GM12878 (cell line): Measurements from ENCODE around the gene THAP7. TPM values are rescaled to one million over a fixed set of nuclear protein-coding genes. Genes with fewer than 3 reads are reported as not detected.

Experiments
- ATAC-seq: fragments of 200-7000 bp; cut with Tn5 transposase; 3 replicates; pipeline ENCODE4 v1.9.1; 2020; ENCODE audit warnings: mild to moderate bottlenecking, moderate library complexity
- BruUV-seq: library from RNA; stranded (reverse); fragments of 400-500 nt; replicated peaks from 2 replicates; lab custom pipeline; 2021; lab: Mats Ljungman, UMichigan
- CTCF ChIA-PET: fragments of 300-600 bp; sonication (Branson Sonifier 250); formaldehyde crosslinking; extraction: SDS; loops from one replicate; lab custom pipeline; 2021; ENCODE audit warnings: inconsistent platforms; lab: Yijun Ruan, JAX
- POLR2A ChIA-PET: fragments of 350-600 bp; formaldehyde crosslinking; extraction: SDS; loops from one replicate; lab custom pipeline; 2021; ENCODE audit warnings: inconsistent platforms; lab: Charles Lee
- RAD21 ChIA-PET: fragments of 300-600 bp; sonication (Branson Sonifier 250); formaldehyde crosslinking; loops from one replicate; lab custom pipeline; 2023; ENCODE audit warnings: antibody characterized with exemption; ENCODE audit not compliant: unreplicated experiment; lab: Charles Lee
- SMC1A ChIA-PET: fragments of 300-600 bp; sonication (Branson Sonifier 250); formaldehyde crosslinking; loops from one replicate; lab custom pipeline; 2023; ENCODE audit not compliant: unreplicated experiment, uncharacterized antibody; lab: Charles Lee
- DNase-seq: peaks from one replicate; pipeline ENCODE4 v3.0.0-alpha.2; 2011; ENCODE audit warnings: low read depth, low spot score
- FAIRE-seq: peaks from 3 replicates; lab custom pipeline; 2011; peaks lifted over from hg19 to GRCh38; lab: Jason Lieb, UNC
- H2AFZ ChIP-seq: 2 replicates; pipeline ENCODE4 v1.6.0; 2011; ENCODE audit warnings: low read depth, low read length, control low read depth; ENCODE audit not compliant: control insufficient read depth
- H3K27ac ChIP-seq: 2 replicates; pipeline ENCODE4 v1.5.1; 2011; ENCODE audit warnings: control low read depth; ENCODE audit not compliant: control insufficient read depth, insufficient read depth
- H3K27me3 ChIP-seq, 2 experiments: replicated peaks in 1 of 2; 2 replicates each; pipeline versions ENCODE4 v1.6.0 to v1.6.1; 2011; ENCODE audit warnings: low read length in 1 of 2; ENCODE audit not compliant: control insufficient read depth in 2 of 2, insufficient read depth in 2 of 2
- H3K36me3 ChIP-seq, 2 experiments: 2 replicates each; pipeline ENCODE4 v1.5.1; 2011; ENCODE audit warnings: low read length in 1 of 2; ENCODE audit not compliant: control insufficient read depth in 2 of 2, insufficient read depth in 2 of 2
- H3K4me1 ChIP-seq: 2 replicates; pipeline ENCODE4 v1.6.1; 2011; ENCODE audit warnings: mild to moderate bottlenecking, low read length, moderate library complexity, mixed read lengths; ENCODE audit not compliant: control insufficient read depth, insufficient read depth
- H3K4me2 ChIP-seq: 2 replicates; pipeline ENCODE4 v1.6.0; 2011; ENCODE audit warnings: control low read depth; ENCODE audit not compliant: control insufficient read depth, insufficient read depth
- H3K4me3 ChIP-seq: fragments of 200-600 bp; sonication (generic); 2 replicates; pipeline ENCODE4 v1.5.1; 2016
- H3K79me2 ChIP-seq: 2 replicates; pipeline ENCODE4 v1.6.0; 2011; ENCODE audit warnings: low read length; ENCODE audit not compliant: control insufficient read depth, insufficient read depth
- H3K9ac ChIP-seq: 2 replicates; pipeline ENCODE4 v1.8.0; 2011; ENCODE audit warnings: low read length, control low read depth, mixed read lengths; ENCODE audit not compliant: control insufficient read depth, insufficient read depth
- H3K9me3 ChIP-seq: replicated peaks from 3 replicates; pipeline ENCODE4 v1.5.1; 2011; ENCODE audit warnings: mild to moderate bottlenecking, low read length; ENCODE audit not compliant: control insufficient read depth, insufficient read depth
- H4K20me1 ChIP-seq: 2 replicates; pipeline ENCODE4 v1.6.0; 2011; ENCODE audit not compliant: control insufficient read depth, insufficient read depth
- POLR2A ChIP-seq: IDR thresholded peaks from 2 replicates; pipeline ENCODE4 v1.6.1; 2011; ENCODE audit warnings: low read depth, mild to moderate bottlenecking, low read length
- WGBS: methylation state at CpG from one replicate; pipeline ENCODE4 v1.1.6; 2016; ENCODE audit warnings: low lambda C conversion rate; ENCODE audit not compliant: insufficient replicate concordance, insufficient coverage; ENCODE audit errors: missing lambda C conversion rate; 5-methylcytosine and 5-hydroxymethylcytosine counted together
- in situ Hi-C: fragments of 300-500 bp; cut with MboI; formaldehyde crosslinking; loops from 9 replicates; pipeline ENCODE4 v1.14.3; 2018; ENCODE audit warnings: mixed read lengths
- intact Hi-C: fragments of 100-400 bp; cut with micrococcal nuclease; formaldehyde crosslinking; loops from one replicate; pipeline ENCODE4 v1.14.2; 2022; ENCODE audit not compliant: unreplicated experiment
- polyA plus RNA-seq, 11 experiments: library from polyadenylated mRNA; depleted of rRNA in 4 of 11; unstranded in 6 of 11; stranded (reverse) in 5 of 11; fragments of >200 nt; fragmentation: Nextera tagmentation in 4 of 11; fragmentation: Illumina TruSeq in 1 of 11; extraction: Ambion mirVana in 4 of 11; extraction: Trizol in 1 of 11; gene quantifications; 1 replicate in 1 of 11; 2 replicates in 10 of 11; pipeline versions ENCODE4 v1.2.1 to v1.2.3, GENCODE V29; 2011 to 2016; ENCODE audit warnings: inconsistent platforms in 2 of 11, missing spikeins in 2 of 11, low read depth in 1 of 11
- total RNA-seq, 4 experiments: library from RNA; depleted of rRNA in 3 of 4; stranded (reverse); fragments of >200 nt in 3 of 4; fragmentation: Illumina TruSeq in 1 of 4; extraction: Trizol in 1 of 4; gene quantifications; 2 replicates each; pipeline versions ENCODE4 v1.2.1 to v1.2.3, GENCODE V29; 2013 to 2021
- TF ChIP-seq, protein P1 (sequence below): fragments of 450-650 bp; IDR thresholded peaks from 2 replicates; pipeline ENCODE4 v1.6.1; 2017; ENCODE audit warnings: mild to moderate bottlenecking, moderate library complexity

THAP7 gene
- total and polyA plus RNA-seq, 10 of the 15 experiments (the other 5 are each of a cell fraction or from before 2014, with no cell fraction given), result 0.66 to 58.3 (median 26.3) TPM

DNA sequence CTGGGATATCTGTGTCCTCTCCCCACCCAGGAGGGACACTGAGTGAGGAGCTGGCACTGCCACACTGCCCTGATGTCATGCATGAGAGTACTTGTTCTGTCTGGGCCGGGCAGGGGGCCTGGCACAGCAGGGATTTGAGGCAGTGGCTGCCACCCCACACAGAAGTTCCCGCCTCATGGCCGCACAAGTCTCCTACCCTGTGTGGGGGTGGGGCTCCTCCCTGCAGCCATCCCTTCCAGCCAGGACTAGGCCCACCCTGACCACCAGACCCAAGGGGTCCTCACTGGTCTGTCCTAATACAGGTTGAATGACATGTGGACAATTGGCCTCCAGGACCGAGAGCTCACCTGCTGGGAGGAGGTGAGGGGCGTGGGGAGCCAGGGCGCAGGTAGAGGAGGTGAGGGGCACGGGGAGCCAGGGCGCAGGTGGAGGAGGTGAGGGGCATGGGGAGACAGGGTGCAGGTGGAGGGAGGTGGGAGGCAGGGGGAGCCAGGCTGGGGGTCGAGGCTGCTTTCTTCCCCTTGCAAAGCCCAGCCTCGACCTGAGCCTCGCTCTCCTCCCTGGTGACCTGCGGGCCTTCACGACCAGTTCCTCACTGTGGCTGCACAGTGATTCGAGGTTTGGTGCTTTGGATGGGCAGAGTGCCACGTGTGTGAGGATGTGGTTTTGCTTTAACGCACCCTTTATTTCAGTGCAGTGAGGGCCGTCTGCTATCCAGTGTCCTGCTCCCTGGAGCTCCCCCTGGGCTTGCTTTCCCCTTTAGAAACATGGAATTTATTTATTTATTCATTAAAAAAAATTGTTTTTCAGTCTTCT, 12.4 kb downstream of the THAP7 start:
- BruUV-seq, result no TSS peak
- H3K9ac ChIP-seq, result no peak overlapping the region
- no peak overlapping the region for H3K4me3 ChIP-seq
- WGBS, result 37% methylated on average over 12 of the region's 17 CpGs
- H3K27ac ChIP-seq, result no peak overlapping the region
- no peaks in the 10 kb centered on the region for H4K20me1 ChIP-seq
- DNase-seq (no peak), FAIRE-seq (no peak), ATAC-seq (no peak)
- RAD21 ChIA-PET, result no interaction called here
- SMC1A ChIA-PET, result no interaction called here
- TF ChIP-seq POLR2A, result peak; percentile 33
- TF ChIP-seq, protein P1, sequence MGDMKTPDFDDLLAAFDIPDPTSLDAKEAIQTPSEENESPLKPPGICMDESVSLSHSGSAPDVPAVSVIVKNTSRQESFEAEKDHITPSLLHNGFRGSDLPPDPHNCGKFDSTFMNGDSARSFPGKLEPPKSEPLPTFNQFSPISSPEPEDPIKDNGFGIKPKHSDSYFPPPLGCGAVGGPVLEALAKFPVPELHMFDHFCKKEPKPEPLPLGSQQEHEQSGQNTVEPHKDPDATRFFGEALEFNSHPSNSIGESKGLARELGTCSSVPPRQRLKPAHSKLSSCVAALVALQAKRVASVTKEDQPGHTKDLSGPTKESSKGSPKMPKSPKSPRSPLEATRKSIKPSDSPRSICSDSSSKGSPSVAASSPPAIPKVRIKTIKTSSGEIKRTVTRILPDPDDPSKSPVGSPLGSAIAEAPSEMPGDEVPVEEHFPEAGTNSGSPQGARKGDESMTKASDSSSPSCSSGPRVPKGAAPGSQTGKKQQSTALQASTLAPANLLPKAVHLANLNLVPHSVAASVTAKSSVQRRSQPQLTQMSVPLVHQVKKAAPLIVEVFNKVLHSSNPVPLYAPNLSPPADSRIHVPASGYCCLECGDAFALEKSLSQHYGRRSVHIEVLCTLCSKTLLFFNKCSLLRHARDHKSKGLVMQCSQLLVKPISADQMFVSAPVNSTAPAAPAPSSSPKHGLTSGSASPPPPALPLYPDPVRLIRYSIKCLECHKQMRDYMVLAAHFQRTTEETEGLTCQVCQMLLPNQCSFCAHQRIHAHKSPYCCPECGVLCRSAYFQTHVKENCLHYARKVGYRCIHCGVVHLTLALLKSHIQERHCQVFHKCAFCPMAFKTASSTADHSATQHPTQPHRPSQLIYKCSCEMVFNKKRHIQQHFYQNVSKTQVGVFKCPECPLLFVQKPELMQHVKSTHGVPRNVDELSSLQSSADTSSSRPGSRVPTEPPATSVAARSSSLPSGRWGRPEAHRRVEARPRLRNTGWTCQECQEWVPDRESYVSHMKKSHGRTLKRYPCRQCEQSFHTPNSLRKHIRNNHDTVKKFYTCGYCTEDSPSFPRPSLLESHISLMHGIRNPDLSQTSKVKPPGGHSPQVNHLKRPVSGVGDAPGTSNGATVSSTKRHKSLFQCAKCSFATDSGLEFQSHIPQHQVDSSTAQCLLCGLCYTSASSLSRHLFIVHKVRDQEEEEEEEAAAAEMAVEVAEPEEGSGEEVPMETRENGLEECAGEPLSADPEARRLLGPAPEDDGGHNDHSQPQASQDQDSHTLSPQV, result no peak
- in situ Hi-C loops (no loop called here), intact Hi-C loops (no loop called here)
- POLR2A ChIA-PET, result interaction anchor here (1.0 kb wide), 1 partner anchor 10 kb away, joined by 3 read pairs; no protein-coding TSS in a partner anchor
- H3K27me3 ChIP-seq, result no peaks in the 10 kb centered on the region
- peaks cover 0 to 3% of the 10 kb centered on the region in 2 experiments; a peak in 2 of 4 replicates for H3K36me3 ChIP-seq
- H3K4me2 ChIP-seq, result no peak overlapping the region
- no peak overlapping the region for H2AFZ ChIP-seq
- no peaks in the 10 kb centered on the region for H3K9me3 ChIP-seq
- CTCF ChIA-PET, result interaction anchor here (0.5 kb wide), 1 partner anchor 1219 kb away, joined by 3 read pairs; no protein-coding TSS in a partner anchor
- no peaks in the 10 kb centered on the region for H3K79me2 ChIP-seq
- no peaks in the 10 kb centered on the region for H3K4me1 ChIP-seq
